Measurements from ENCODE around the gene SLC35D3.
"Not testable (repeated sequence)": the region's sequence is repeated elsewhere in the genome, so short reads cannot be mapped to it uniquely, and the experiment has no call there.

The SLC35D3 gene

GRCh38 chr6:136959471-136959891 lies 37.4 kb downstream of the SLC35D3 start:
- Histone ChIP-seq H3K79me2 (ENCODE audit: insufficient read depth, low read length) (no peaks in the 10 kb centered on the region), H2AFZ (ENCODE audit: low read length) (no peak overlapping the region), H3K9me2 (ENCODE audit: low read depth, low read length) (no peaks in the 10 kb centered on the region), H3K36me3 (ENCODE audit: insufficient read depth, low read length) (no peaks in the 10 kb centered on the region), H3K9ac (ENCODE audit: low read length) (no peak overlapping the region), H3K4me3 (ENCODE audit: low read depth, low read length, poor library complexity, severe bottlenecking) (no peak overlapping the region), H3F3A (ENCODE audit: insufficient read depth, low read length) (no peaks in the 10 kb centered on the region), H4K20me1 (ENCODE audit: insufficient read depth, low read length) (no peaks in the 10 kb centered on the region), H3K27me3 (ENCODE audit: insufficient read depth, low read length) (no peaks in the 10 kb centered on the region), H3K4me2 (ENCODE audit: low read length) (no peak overlapping the region), H3K9me3 (ENCODE audit: low read length) (no peaks in the 10 kb centered on the region), H3K4me1 (ENCODE audit: insufficient read depth, low read length, severe bottlenecking) (peaks cover 8% of the 10 kb centered on the region), H3K27ac (ENCODE audit: low read depth, low read length, poor library complexity, severe bottlenecking) (no peak overlapping the region)
- TF ChIP-seq EZH2 (IDR thresholded peaks at IDR 0.05; ENCODE audit: borderline replicate concordance, low read length) = no peak
- TF ChIP-seq CTCF (IDR thresholded peaks at IDR 0.05; ENCODE audit: low read length) = no peak

- not testable (repeated sequence) for H3K9ac ChIP-seq (ENCODE audit: low read length); H3F3A ChIP-seq (ENCODE audit: insufficient read depth, low read length); H3K27me3 ChIP-seq (ENCODE audit: insufficient read depth, low read length); H3K9me3 ChIP-seq (ENCODE audit: low read length); H3K36me3 ChIP-seq (ENCODE audit: insufficient read depth, low read length); H3K79me2 ChIP-seq (ENCODE audit: insufficient read depth, low read length); H3K4me1 ChIP-seq (ENCODE audit: insufficient read depth, low read length, severe bottlenecking); H3K4me2 ChIP-seq (ENCODE audit: low read length); H4K20me1 ChIP-seq (ENCODE audit: insufficient read depth, low read length); H2AFZ ChIP-seq (ENCODE audit: low read length); H3K9me2 ChIP-seq (ENCODE audit: low read depth, low read length); H3K27ac ChIP-seq (ENCODE audit: low read depth, low read length, poor library complexity, severe bottlenecking); H3K4me3 ChIP-seq (ENCODE audit: low read depth, low read length, poor library complexity, severe bottlenecking)
Observed at GRCh38 chr6:136959935-136960334, 37.8 kb downstream of the SLC35D3 start.

- Histone ChIP-seq H3K36me3 (ENCODE audit: insufficient read depth, low read length) (no peaks in the 10 kb centered on the region), H3K9me3 (ENCODE audit: low read length) (no peaks in the 10 kb centered on the region), H3K4me1 (ENCODE audit: insufficient read depth, low read length, severe bottlenecking) (peaks cover 8% of the 10 kb centered on the region), H4K20me1 (ENCODE audit: insufficient read depth, low read length) (no peaks in the 10 kb centered on the region), H3F3A (ENCODE audit: insufficient read depth, low read length) (no peaks in the 10 kb centered on the region), H2AFZ (ENCODE audit: low read length) (no peak overlapping the region), H3K9me2 (ENCODE audit: low read depth, low read length) (no peaks in the 10 kb centered on the region), H3K9ac (ENCODE audit: low read length) (no peak overlapping the region), H3K4me2 (ENCODE audit: low read length) (no peak overlapping the region), H3K79me2 (ENCODE audit: insufficient read depth, low read length) (no peaks in the 10 kb centered on the region), H3K4me3 (ENCODE audit: low read depth, low read length, poor library complexity, severe bottlenecking) (no peak overlapping the region), H3K27me3 (ENCODE audit: insufficient read depth, low read length) (no peaks in the 10 kb centered on the region), H3K27ac (ENCODE audit: low read depth, low read length, poor library complexity, severe bottlenecking) (no peak overlapping the region)
- TF ChIP-seq EZH2 (IDR thresholded peaks at IDR 0.05; ENCODE audit: borderline replicate concordance, low read length) (no peak), CTCF (IDR thresholded peaks at IDR 0.05; ENCODE audit: low read length) (no peak)
Observed at GRCh38 chr6:136960781-136961180, 38.7 kb downstream of the SLC35D3 start.

- H3K9me2 ChIP-seq (ENCODE audit: low read depth, low read length) = no peaks in the 10 kb centered on the region
- H3K79me2 ChIP-seq (ENCODE audit: insufficient read depth, low read length) = no peaks in the 10 kb centered on the region
- no peak overlapping the region for H3K9ac ChIP-seq (ENCODE audit: low read length)
- H3K9me3 ChIP-seq (ENCODE audit: low read length) = no peaks in the 10 kb centered on the region
- H3K4me3 ChIP-seq (ENCODE audit: low read depth, low read length, poor library complexity, severe bottlenecking) = no peak overlapping the region
- no peak overlapping the region for H3K4me2 ChIP-seq (ENCODE audit: low read length)
- H3K27ac ChIP-seq (ENCODE audit: low read depth, low read length, poor library complexity, severe bottlenecking) = no peak overlapping the region
- H3K36me3 ChIP-seq (ENCODE audit: insufficient read depth, low read length) = no peaks in the 10 kb centered on the region
- no peaks in the 10 kb centered on the region for H3F3A ChIP-seq (ENCODE audit: insufficient read depth, low read length)
- no peaks in the 10 kb centered on the region for H4K20me1 ChIP-seq (ENCODE audit: insufficient read depth, low read length)
- TF ChIP-seq CTCF (IDR thresholded peaks at IDR 0.05; ENCODE audit: low read length) = no peak
- no peak for TF ChIP-seq EZH2 (IDR thresholded peaks at IDR 0.05; ENCODE audit: borderline replicate concordance, low read length)
- H2AFZ ChIP-seq (ENCODE audit: low read length) = no peak overlapping the region
- H3K4me1 ChIP-seq (ENCODE audit: insufficient read depth, low read length, severe bottlenecking) = peaks cover 3% of the 10 kb centered on the region
- H3K27me3 ChIP-seq (ENCODE audit: insufficient read depth, low read length) = no peaks in the 10 kb centered on the region
Observed at GRCh38 chr6:136961848-136962247, 39.7 kb downstream of the SLC35D3 start.

Measured in OCI-LY1 (cell line).